ENCODE measurements around the gene SDE2.
"Not testable (repeated sequence)": the region's sequence is repeated elsewhere in the genome, so short reads cannot be mapped to it uniquely, and the experiment has no call there.

The SDE2 gene

GRCh38 chr1:225940385-225941151 lies 58.6 kb downstream of the SDE2 start:
- no peaks in the 10 kb centered on the region for H3K9me3 Mint-ChIP-seq
- H3K36me3 Mint-ChIP-seq (ENCODE audit: low read depth): no peaks in the 10 kb centered on the region
- peaks cover 15% of the 10 kb centered on the region for H3K27me3 Mint-ChIP-seq
- H3K4me1 Mint-ChIP-seq (ENCODE audit: low read depth): peaks cover 7% of the 10 kb centered on the region
- H3K27ac Mint-ChIP-seq: no peak overlapping the region
- no peak overlapping the region for H3K4me3 Mint-ChIP-seq
- intact Hi-C loops (cut with micrococcal nuclease): no loop called here

GRCh38 chr1:225939939-225940310 lies 59.2 kb downstream of the SDE2 start:
- H3K27me3 Mint-ChIP-seq; H3K36me3 Mint-ChIP-seq (ENCODE audit: low read depth); H3K4me1 Mint-ChIP-seq (ENCODE audit: low read depth); intact Hi-C loops (cut with micrococcal nuclease); H3K9me3 Mint-ChIP-seq; H3K4me3 Mint-ChIP-seq; H3K27ac Mint-ChIP-seq: not testable (repeated sequence)

GRCh38 chr1:225939097-225939938 lies 59.8 kb downstream of the SDE2 start:
- H3K27me3 Mint-ChIP-seq; H3K36me3 Mint-ChIP-seq (ENCODE audit: low read depth); intact Hi-C loops (cut with micrococcal nuclease); H3K27ac Mint-ChIP-seq; H3K4me1 Mint-ChIP-seq (ENCODE audit: low read depth); H3K9me3 Mint-ChIP-seq; H3K4me3 Mint-ChIP-seq: not testable (repeated sequence)

GRCh38 chr1:225937048-225937968 lies 61.8 kb downstream of the SDE2 start:
- no peaks in the 10 kb centered on the region for H3K9me3 Mint-ChIP-seq
- H3K27me3 Mint-ChIP-seq: peaks cover 8% of the 10 kb centered on the region
- H3K4me1 Mint-ChIP-seq (ENCODE audit: low read depth): no peaks in the 10 kb centered on the region
- H3K36me3 Mint-ChIP-seq (ENCODE audit: low read depth): no peaks in the 10 kb centered on the region
- no peak overlapping the region for H3K4me3 Mint-ChIP-seq
- intact Hi-C loops (cut with micrococcal nuclease): no loop called here
- no peak overlapping the region for H3K27ac Mint-ChIP-seq

- Mint-ChIP-seq H3K4me3 (no peak overlapping the region), H3K27ac (no peak overlapping the region), H3K9me3 (no peaks in the 10 kb centered on the region), H3K27me3 (peaks cover 8% of the 10 kb centered on the region), H3K4me1 (ENCODE audit: low read depth) (no peaks in the 10 kb centered on the region), H3K36me3 (ENCODE audit: low read depth) (no peaks in the 10 kb centered on the region)
- intact Hi-C loops (cut with micrococcal nuclease): no loop called here
Observed at GRCh38 chr1:225936523-225936922, 62.6 kb downstream of the SDE2 start.

- H3K36me3 Mint-ChIP-seq (ENCODE audit: low read depth); intact Hi-C loops (cut with micrococcal nuclease); H3K4me1 Mint-ChIP-seq (ENCODE audit: low read depth); H3K27ac Mint-ChIP-seq; H3K27me3 Mint-ChIP-seq; H3K4me3 Mint-ChIP-seq; H3K9me3 Mint-ChIP-seq: not testable (repeated sequence)
Observed at GRCh38 chr1:225936086-225936485, 63.1 kb downstream of the SDE2 start.

GRCh38 chr1:225934711-225935110 lies 64.4 kb downstream of the SDE2 start:
- H3K4me1 Mint-ChIP-seq (ENCODE audit: low read depth): no peaks in the 10 kb centered on the region
- no peaks in the 10 kb centered on the region for H3K9me3 Mint-ChIP-seq
- H3K27ac Mint-ChIP-seq: no peak overlapping the region
- peaks cover 5% of the 10 kb centered on the region for H3K27me3 Mint-ChIP-seq
- intact Hi-C loops (cut with micrococcal nuclease): no loop called here
- H3K4me3 Mint-ChIP-seq: no peak overlapping the region
- no peaks in the 10 kb centered on the region for H3K36me3 Mint-ChIP-seq (ENCODE audit: low read depth)

GRCh38 chr1:225933072-225933471 lies 66.1 kb downstream of the SDE2 start:
- H3K4me1 Mint-ChIP-seq (ENCODE audit: low read depth): no peaks in the 10 kb centered on the region
- intact Hi-C loops (cut with micrococcal nuclease): no loop called here
- H3K36me3 Mint-ChIP-seq (ENCODE audit: low read depth): no peaks in the 10 kb centered on the region
- no peaks in the 10 kb centered on the region for H3K27me3 Mint-ChIP-seq
- no peaks in the 10 kb centered on the region for H3K9me3 Mint-ChIP-seq
- H3K27ac Mint-ChIP-seq: no peak overlapping the region
- no peak overlapping the region for H3K4me3 Mint-ChIP-seq
